ENCODE data around the gene ITIH1.

ITIH1 gene

DNA sequence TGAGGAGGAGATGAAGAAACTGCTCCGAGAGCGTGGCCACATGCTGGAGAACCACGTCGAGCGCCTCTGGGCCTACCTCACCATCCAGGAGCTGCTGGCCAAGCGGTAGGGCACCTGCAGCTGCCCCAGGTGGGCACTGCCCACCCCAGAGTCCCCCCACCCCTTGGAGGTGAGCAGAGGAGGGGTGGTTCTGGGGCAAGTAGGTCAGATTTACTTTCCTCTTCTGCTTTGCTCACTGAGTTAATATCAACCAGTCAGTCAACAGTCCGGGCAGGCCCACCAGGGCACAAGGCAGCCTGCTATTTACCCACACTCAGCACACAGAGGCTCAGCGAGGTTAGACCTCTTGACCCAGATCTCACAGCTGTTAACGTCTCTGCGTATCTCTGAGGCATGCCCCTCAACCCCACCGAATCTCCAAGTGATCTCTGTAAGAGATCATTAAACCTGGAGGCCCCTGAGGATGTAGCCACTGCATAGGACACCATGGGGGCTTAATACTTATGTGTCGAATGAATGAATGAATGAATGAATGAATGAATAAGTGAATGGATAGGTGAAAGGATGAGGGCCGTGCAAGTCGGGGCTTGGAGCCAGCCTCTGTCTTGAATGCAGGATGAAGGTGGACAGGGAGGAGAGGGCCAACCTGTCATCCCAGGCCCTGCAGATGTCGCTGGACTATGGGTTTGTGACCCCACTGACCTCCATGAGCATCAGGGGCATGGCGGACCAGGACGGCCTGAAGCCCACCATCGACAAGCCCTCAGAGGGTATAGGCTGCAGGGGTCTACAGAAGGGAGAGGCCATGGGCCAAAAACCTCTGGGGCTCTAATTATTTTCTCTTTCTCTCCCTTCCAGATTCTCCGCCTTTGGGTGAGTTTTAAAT is 9.2 kb downstream of the ITIH1 start:
- no peak overlapping the region for H3K4ac ChIP-seq (ENCODE audit: low read length)

DNA sequence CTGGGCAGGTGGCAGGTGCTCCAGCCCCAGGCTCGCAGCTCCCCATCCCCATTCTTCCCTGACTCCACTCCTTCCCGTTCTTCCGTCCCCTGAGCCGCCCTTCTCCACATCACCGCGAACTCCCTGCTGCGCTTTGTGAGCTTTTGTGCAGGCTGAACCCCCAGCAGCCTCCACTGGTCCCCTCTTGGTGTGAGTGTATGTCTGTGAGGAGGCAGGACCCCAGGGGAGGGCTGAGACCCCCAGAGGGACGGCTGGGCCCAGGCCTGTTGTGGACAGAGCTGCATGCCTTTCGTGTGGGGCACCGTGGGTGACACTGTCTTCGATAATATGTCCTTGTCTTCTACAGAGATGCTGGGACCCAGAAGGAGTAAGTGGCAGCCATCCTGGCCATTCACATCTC is 9.8 kb downstream of the ITIH1 start:
- Histone ChIP-seq H3K18ac (ENCODE audit: low read length) (peak overlapping the region; percentile 11), H3K9me3 (replicated peaks in 1 of 2; ENCODE audit: control insufficient read depth in 2 of 2, insufficient read depth in 1 of 2, low read depth in 1 of 2, low read length in 2 of 2) (no peaks in the 10 kb centered on the region), H2BK120ac (ENCODE audit: low read depth, low read length) (no peak overlapping the region), H3K14ac (ENCODE audit: low read length) (no peak overlapping the region), H3K36me3 (replicated peaks in 1 of 2; ENCODE audit: control insufficient read depth in 2 of 2, insufficient read depth in 2 of 2, low read length in 2 of 2) (no peaks in the 10 kb centered on the region), H2AK5ac (ENCODE audit: low read depth, low read length) (no peak overlapping the region), H3K4me1 (ENCODE audit: control insufficient read depth in 2 of 2, insufficient read depth in 1 of 2, low read depth in 1 of 2, low read length in 2 of 2) (peaks cover 0 to 3% of the 10 kb centered on the region in 2 donors), H2BK12ac (ENCODE audit: low read length) (no peak overlapping the region), H3K27me3 (ENCODE audit: control insufficient read depth in 3 of 3, insufficient read depth in 3 of 3, low read depth in 1 of 3, low read length in 3 of 3) (peaks cover 0 to 16% (median 0%) of the 10 kb centered on the region in 3 experiments), H3K27ac (replicated peaks; ENCODE audit: low read length) (no peak overlapping the region), H3K4ac (ENCODE audit: low read length) (no peak overlapping the region), H2BK15ac (ENCODE audit: low read length) (no peak overlapping the region), H3K9ac (ENCODE audit: low read depth, low read length, poor library complexity) (no peak overlapping the region), H3K4me2 (ENCODE audit: insufficient read depth, low read length, poor library complexity, severe bottlenecking) (no peak overlapping the region), H3K23ac (ENCODE audit: low read depth, low read length, poor library complexity) (no peak overlapping the region), H4K8ac (ENCODE audit: low read depth, low read length) (peak overlapping the region; percentile 19), H2BK5ac (ENCODE audit: low read length) (no peak overlapping the region), H3K4me3 (ENCODE audit: low read length in 2 of 2) (no peak overlapping the region), H2AFZ (ENCODE audit: low read length) (peak overlapping the region; percentile 42), H4K91ac (ENCODE audit: low read depth, low read length, poor library complexity) (no peak overlapping the region), H3K79me1 (ENCODE audit: low read depth, low read length) (no peaks in the 10 kb centered on the region)
- no CpG with 5 or more reads among the region's 11 CpGs for WGBS, 2 donors (ENCODE audit: extremely low coverage in 2 of 2, insufficient read length in 2 of 2, insufficient replicate concordance in 1 of 2)
- no peak for DNase-seq (ENCODE audit: low spot score)

More for the DNA sequence above, 9.2 kb downstream of the ITIH1 start:
- H3K18ac ChIP-seq (ENCODE audit: low read length) = no peak overlapping the region
- H3K4me3 ChIP-seq (ENCODE audit: low read length in 2 of 2) = no peak overlapping the region
- H2AK5ac ChIP-seq (ENCODE audit: low read depth, low read length) = peak overlapping the region; percentile 18
- no CpG with 5 or more reads among the region's 19 CpGs for WGBS, 2 donors (ENCODE audit: extremely low coverage in 2 of 2, insufficient read length in 2 of 2, insufficient replicate concordance in 1 of 2)
- H2AFZ ChIP-seq (ENCODE audit: low read length) = peak overlapping the region; percentile 42
- peaks cover 0 to 3% of the 10 kb centered on the region in 2 donors for H3K4me1 ChIP-seq (ENCODE audit: control insufficient read depth in 2 of 2, insufficient read depth in 1 of 2, low read depth in 1 of 2, low read length in 2 of 2)
- no peak overlapping the region for H2BK12ac ChIP-seq (ENCODE audit: low read length)
- H2BK5ac ChIP-seq (ENCODE audit: low read length) = peak overlapping the region; percentile 39
- no peak overlapping the region for H2BK120ac ChIP-seq (ENCODE audit: low read depth, low read length)
- H3K4me2 ChIP-seq (ENCODE audit: insufficient read depth, low read length, poor library complexity, severe bottlenecking) = no peak overlapping the region
- H2BK15ac ChIP-seq (ENCODE audit: low read length) = no peak overlapping the region
- H4K8ac ChIP-seq (ENCODE audit: low read depth, low read length) = no peak overlapping the region
- DNase-seq (ENCODE audit: low spot score) = no peak
- H3K9me3 ChIP-seq (replicated peaks in 1 of 2; ENCODE audit: control insufficient read depth in 2 of 2, insufficient read depth in 1 of 2, low read depth in 1 of 2, low read length in 2 of 2) = no peaks in the 10 kb centered on the region
- no peak overlapping the region for H3K9ac ChIP-seq (ENCODE audit: low read depth, low read length, poor library complexity)
- no peaks in the 10 kb centered on the region for H3K79me1 ChIP-seq (ENCODE audit: low read depth, low read length)
- no peaks in the 10 kb centered on the region for H3K36me3 ChIP-seq (replicated peaks in 1 of 2; ENCODE audit: control insufficient read depth in 2 of 2, insufficient read depth in 2 of 2, low read length in 2 of 2)
- H3K23ac ChIP-seq (ENCODE audit: low read depth, low read length, poor library complexity) = no peak overlapping the region
- no peak overlapping the region for H3K27ac ChIP-seq (replicated peaks; ENCODE audit: low read length)
- H3K14ac ChIP-seq (ENCODE audit: low read length) = no peak overlapping the region
- H3K27me3 ChIP-seq (ENCODE audit: control insufficient read depth in 3 of 3, insufficient read depth in 3 of 3, low read depth in 1 of 3, low read length in 3 of 3) = peaks cover 0 to 18% (median 0%) of the 10 kb centered on the region in 3 experiments
- no peak overlapping the region for H4K91ac ChIP-seq (ENCODE audit: low read depth, low read length, poor library complexity)

DNA sequence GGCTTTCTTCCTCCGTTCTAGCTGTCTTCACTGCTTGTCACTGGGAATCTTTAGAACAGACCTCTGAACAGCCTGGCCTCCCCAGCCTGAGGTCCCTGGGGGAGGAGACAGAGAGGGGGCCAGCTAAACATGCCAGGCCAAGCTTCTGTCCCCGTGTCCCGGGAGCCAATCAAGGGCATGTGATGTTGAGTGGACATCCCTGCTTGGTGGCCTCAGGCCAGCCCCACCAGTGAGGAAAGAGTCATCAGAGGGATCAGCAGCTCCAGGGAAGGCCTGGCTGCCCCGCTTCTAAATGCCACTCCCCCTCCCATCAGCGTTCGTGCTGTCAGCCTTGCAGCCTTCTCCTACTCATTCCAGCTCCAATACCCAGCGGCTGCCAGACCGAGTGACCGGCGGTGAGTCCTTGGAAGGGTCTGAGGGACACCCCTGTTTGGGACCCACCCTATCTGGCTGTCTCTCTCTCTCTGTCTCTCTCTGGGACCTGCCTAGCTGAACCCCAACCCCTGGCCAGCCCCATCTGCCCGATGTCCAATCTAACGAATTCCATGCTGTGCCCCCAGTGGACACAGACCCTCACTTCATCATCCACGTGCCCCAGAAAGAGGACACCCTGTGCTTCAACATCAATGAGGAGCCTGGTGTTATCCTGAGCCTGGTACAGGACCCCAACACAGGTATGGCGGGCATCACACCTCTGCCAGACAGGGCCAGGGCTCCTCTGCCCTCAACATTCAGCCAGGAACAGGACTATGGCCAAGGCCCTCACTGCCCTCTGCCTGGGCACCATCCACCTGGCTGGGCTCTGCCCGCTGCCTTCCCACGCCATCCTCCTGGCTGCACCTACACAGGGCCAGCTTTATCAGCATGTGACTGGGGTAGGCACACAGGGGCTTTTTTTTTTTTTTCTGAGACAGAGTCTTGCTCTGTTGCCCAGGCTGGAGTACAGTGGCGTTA is 10.6 kb downstream of the ITIH1 start:
- H3K27me3 ChIP-seq (ENCODE audit: control insufficient read depth in 3 of 3, insufficient read depth in 3 of 3, low read depth in 1 of 3, low read length in 3 of 3) = peaks cover 0 to 17% (median 0%) of the 10 kb centered on the region in 3 experiments
- peak overlapping the region; percentile 39 for H3K18ac ChIP-seq (ENCODE audit: low read length)
- WGBS, 2 donors (ENCODE audit: extremely low coverage in 2 of 2, insufficient read length in 2 of 2, insufficient replicate concordance in 1 of 2) = no CpG with 5 or more reads among the region's 17 CpGs

More for the DNA sequence above, 10.6 kb downstream of the ITIH1 start:
- Histone ChIP-seq H3K4me2 (ENCODE audit: insufficient read depth, low read length, poor library complexity, severe bottlenecking) (no peak overlapping the region), H3K23ac (ENCODE audit: low read depth, low read length, poor library complexity) (no peak overlapping the region), H2BK120ac (ENCODE audit: low read depth, low read length) (no peak overlapping the region), H3K14ac (ENCODE audit: low read length) (no peak overlapping the region), H2AK5ac (ENCODE audit: low read depth, low read length) (no peak overlapping the region), H3K9ac (ENCODE audit: low read depth, low read length, poor library complexity) (no peak overlapping the region), H3K79me1 (ENCODE audit: low read depth, low read length) (no peaks in the 10 kb centered on the region), H3K4me1 (ENCODE audit: control insufficient read depth in 2 of 2, insufficient read depth in 1 of 2, low read depth in 1 of 2, low read length in 2 of 2) (peaks cover 0 to 3% of the 10 kb centered on the region in 2 donors), H2AFZ (ENCODE audit: low read length) (peak overlapping the region; percentile 42), H4K8ac (ENCODE audit: low read depth, low read length) (peak overlapping the region; percentile 19), H3K9me3 (replicated peaks in 1 of 2; ENCODE audit: control insufficient read depth in 2 of 2, insufficient read depth in 1 of 2, low read depth in 1 of 2, low read length in 2 of 2) (no peaks in the 10 kb centered on the region), H3K27ac (replicated peaks; ENCODE audit: low read length) (no peak overlapping the region), H4K91ac (ENCODE audit: low read depth, low read length, poor library complexity) (no peak overlapping the region), H2BK5ac (ENCODE audit: low read length) (no peak overlapping the region), H3K4ac (ENCODE audit: low read length) (no peak overlapping the region), H2BK12ac (ENCODE audit: low read length) (no peak overlapping the region), H3K4me3 (ENCODE audit: low read length in 2 of 2) (no peak overlapping the region), H2BK15ac (ENCODE audit: low read length) (no peak overlapping the region), H3K36me3 (replicated peaks in 1 of 2; ENCODE audit: control insufficient read depth in 2 of 2, insufficient read depth in 2 of 2, low read length in 2 of 2) (no peaks in the 10 kb centered on the region)
- DNase-seq (ENCODE audit: low spot score) = no peak
